ENCODE data around the gene MBOAT1.

GRCh38 chr6:20126102-20126752, 86.0 kb downstream of the MBOAT1 start:
- TF ChIP-seq CTCF (IDR thresholded peaks at IDR 0.05) (no peak), POLR2A (IDR thresholded peaks at IDR 0.05) (no peak)

Data from testis (tissue), 2 donors.